ENCODE data around the gene CLTB. TPM values are rescaled to one million over a fixed set of nuclear protein-coding genes. Genes with fewer than 3 reads are reported as not detected.

Gene CLTB
- total and polyA plus RNA-seq, 2 of the 13 experiments (the other 11 are each of a cell fraction or from before 2014, with no cell fraction given), result 23.3 to 33.8 TPM

DNA sequence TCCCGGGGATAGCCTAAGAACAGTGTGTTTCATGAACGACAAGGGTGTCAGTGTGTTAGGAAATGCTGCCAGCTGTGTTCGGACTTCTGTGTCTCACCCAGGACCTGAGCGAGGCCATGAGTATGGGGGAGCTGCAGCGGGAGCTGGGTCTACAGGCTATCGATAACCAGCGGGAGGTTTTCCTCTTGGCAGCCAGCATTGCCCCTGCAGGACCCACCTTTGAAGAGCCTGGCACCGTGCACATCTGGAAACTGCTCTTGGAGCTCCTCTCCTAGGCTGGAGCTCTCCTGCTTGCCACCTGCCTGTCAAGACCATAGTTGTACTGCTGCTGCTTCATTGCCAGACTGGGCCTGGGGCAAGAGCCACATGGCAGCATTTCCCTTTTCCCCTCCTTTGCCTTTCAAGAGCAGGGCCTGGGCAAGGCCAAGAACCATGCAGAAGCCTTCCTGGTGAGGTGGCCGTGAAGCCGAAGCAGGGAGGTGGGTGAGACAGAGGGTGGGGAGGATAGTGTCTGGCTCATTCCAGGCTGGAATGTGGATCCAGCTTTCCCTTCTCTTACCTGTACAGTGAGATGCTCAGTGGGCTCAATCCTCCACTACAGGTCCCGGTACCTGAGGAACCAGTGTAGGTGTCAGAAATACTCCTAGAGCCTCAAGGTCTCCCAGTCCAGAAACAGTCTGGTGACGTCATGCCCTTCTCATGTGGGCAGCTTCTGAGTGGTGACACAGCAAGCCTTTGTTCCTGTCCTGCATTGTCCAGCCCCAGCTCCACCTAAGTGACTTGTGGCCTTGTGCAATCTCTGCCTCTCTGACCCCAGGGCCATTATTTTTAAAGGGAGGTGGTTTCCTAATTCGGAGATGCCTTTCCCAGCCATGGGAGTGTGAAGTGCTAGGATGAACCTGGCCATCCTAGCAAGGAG, 44.5 kb downstream of the CLTB start (continued):
- TF ChIP-seq ZNF646 (CRISPR knock-in tag; IDR thresholded peaks at IDR 0.05) (no peak), SRF (IDR thresholded peaks at IDR 0.05; ENCODE audit: low read depth, low read length) (0 out of 2 replicates have a peak, but pooled peaks have one; percentile 46), ZNF136 (CRISPR knock-in tag; IDR thresholded peaks at IDR 0.05; ENCODE audit: low read depth) (0 out of 2 replicates have a peak, but pooled peaks have one; percentile 41), SAP130 (CRISPR knock-in tag; IDR thresholded peaks at IDR 0.05; ENCODE audit: low read depth) (peak; percentile 55), FOSL2 (CRISPR knock-in tag; IDR thresholded peaks at IDR 0.05) (peak; percentile 43; the same call in 1 of the 2 replicates), ZNF652 (CRISPR knock-in tag; IDR thresholded peaks at IDR 0.05; ENCODE audit: borderline replicate concordance, low read depth) (no peak), GATAD2A (CRISPR knock-in tag; IDR thresholded peaks at IDR 0.05) (peak; percentile 55; the same call in 1 of the 2 replicates), IRF2 (CRISPR knock-in tag; IDR thresholded peaks at IDR 0.05) (no peak)
- TF ChIP-seq, protein P1, sequence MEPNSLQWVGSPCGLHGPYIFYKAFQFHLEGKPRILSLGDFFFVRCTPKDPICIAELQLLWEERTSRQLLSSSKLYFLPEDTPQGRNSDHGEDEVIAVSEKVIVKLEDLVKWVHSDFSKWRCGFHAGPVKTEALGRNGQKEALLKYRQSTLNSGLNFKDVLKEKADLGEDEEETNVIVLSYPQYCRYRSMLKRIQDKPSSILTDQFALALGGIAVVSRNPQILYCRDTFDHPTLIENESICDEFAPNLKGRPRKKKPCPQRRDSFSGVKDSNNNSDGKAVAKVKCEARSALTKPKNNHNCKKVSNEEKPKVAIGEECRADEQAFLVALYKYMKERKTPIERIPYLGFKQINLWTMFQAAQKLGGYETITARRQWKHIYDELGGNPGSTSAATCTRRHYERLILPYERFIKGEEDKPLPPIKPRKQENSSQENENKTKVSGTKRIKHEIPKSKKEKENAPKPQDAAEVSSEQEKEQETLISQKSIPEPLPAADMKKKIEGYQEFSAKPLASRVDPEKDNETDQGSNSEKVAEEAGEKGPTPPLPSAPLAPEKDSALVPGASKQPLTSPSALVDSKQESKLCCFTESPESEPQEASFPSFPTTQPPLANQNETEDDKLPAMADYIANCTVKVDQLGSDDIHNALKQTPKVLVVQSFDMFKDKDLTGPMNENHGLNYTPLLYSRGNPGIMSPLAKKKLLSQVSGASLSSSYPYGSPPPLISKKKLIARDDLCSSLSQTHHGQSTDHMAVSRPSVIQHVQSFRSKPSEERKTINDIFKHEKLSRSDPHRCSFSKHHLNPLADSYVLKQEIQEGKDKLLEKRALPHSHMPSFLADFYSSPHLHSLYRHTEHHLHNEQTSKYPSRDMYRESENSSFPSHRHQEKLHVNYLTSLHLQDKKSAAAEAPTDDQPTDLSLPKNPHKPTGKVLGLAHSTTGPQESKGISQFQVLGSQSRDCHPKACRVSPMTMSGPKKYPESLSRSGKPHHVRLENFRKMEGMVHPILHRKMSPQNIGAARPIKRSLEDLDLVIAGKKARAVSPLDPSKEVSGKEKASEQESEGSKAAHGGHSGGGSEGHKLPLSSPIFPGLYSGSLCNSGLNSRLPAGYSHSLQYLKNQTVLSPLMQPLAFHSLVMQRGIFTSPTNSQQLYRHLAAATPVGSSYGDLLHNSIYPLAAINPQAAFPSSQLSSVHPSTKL (CRISPR knock-in tag; IDR thresholded peaks at IDR 0.05), result peak; percentile 62

All from HepG2 (cell line).